HG03432 (cell line): ENCODE results near the gene PCDH9.
"Not testable (repeated sequence)": the region's sequence is repeated elsewhere in the genome, so short reads cannot be mapped to it uniquely, and the experiment has no call there.

Experiments used
- ATAC-seq: cut with Tn5 transposase; IDR thresholded peaks from one replicate; pipeline ENCODE4 v1.9.1; 2021; ENCODE audit warnings: mild to moderate bottlenecking, moderate library complexity; ENCODE audit not compliant: unreplicated experiment

The PCDH9 gene

GRCh38 chr13:67133476-67133875 is 96.7 kb downstream of the PCDH9 start:
- no peak for ATAC-seq

DNA sequence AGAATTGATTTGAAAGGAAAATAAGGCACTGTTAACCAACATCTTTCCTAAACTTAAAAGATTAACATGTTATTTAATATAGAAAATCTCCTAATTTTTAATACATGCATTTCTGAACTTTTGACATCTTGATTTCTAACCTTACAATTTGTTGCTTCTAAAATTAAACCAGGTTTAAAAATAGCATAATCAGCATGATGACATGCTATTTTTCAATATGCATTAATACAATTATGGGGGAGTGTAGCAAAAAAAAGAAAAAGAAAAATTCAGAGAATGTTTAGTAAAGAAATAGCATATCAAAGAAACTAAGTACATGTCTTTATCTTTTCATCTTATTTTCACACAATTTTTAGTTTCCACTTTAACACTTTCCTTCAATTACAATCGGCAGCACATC is 98.7 kb downstream of the PCDH9 start:
- ATAC-seq: no peak

GRCh38 chr13:67130444-67130843 is 99.7 kb downstream of the PCDH9 start:
- ATAC-seq: no peak

DNA sequence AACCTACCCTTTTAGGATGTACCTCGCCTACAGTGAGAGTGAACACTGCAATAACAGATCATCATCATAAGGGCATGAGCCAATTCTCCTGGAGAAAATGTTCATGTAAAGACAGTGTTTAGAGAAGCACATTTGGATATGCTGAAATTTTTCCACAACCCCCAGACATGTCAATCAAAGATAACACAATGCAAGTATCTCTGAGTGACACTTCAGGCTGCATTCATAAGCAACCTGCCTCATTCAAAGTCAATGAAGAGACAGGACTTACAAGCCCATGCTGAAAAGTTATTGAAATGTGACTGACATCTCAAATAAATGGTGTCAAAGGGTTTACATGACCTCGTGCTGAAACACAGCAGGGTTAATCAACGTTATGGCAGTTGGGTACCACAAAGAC is 102.0 kb downstream of the PCDH9 start:
- no peak for ATAC-seq

- no peak for ATAC-seq
These were observed 104.5 kb downstream of the PCDH9 start for GRCh38 chr13:67125681-67126080.

GRCh38 chr13:67123165-67123564 is 107.0 kb downstream of the PCDH9 start:
- no peak for ATAC-seq

- no peak for ATAC-seq
These were observed 107.9 kb downstream of the PCDH9 start for GRCh38 chr13:67122251-67122650.

DNA sequence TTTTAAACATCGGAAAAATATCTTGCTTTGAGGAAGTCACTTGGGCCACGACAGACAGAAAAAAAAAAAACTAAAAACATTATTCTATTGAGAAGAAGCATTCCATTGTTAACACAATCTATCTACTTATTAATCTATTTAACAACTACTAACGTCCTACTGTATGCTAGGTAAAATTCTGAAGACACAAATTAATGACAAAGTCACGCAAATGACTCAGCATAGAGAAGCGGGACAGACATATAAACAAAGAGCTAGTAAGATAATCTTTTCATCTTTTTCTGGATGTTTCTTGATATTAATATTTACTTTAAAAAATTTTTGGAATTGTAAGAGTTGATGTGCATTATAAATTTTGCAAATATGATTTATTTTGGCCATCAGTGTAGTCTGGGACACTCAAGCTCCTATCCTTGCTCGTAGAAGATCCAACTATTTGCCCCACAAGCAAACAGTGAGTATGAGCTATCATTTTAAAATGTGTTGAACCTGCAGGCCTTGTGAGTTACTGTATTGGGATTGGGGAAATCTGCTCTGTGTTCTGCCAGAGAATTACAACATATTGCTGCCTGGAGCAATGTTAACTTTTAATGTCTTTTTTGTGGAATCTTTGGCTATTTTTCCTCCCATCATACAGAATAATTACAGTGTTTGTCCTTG is 109.1 kb downstream of the PCDH9 start:
- ATAC-seq: no peak

DNA sequence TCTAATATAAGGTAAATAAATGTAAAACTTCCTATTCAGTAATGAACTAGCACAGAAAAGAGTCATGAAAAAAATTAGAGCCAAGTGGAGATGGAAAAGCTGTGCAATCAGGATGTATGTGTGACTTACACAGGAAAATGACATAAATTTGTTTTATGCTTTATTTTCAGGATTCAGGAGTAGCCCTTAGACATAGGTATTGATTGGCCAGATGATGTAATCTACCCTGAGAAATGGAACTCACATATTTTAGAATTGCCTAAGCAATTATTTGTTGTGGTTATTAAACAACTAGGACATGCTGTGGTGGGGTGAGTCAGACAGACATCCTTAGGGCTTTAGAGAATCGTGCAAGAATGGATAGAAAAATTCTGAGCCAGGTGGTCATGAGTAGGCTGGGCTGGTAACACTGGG is 110.6 kb downstream of the PCDH9 start:
- no peak for ATAC-seq

GRCh38 chr13:67118277-67118676 is 111.9 kb downstream of the PCDH9 start:
- ATAC-seq: no peak

DNA sequence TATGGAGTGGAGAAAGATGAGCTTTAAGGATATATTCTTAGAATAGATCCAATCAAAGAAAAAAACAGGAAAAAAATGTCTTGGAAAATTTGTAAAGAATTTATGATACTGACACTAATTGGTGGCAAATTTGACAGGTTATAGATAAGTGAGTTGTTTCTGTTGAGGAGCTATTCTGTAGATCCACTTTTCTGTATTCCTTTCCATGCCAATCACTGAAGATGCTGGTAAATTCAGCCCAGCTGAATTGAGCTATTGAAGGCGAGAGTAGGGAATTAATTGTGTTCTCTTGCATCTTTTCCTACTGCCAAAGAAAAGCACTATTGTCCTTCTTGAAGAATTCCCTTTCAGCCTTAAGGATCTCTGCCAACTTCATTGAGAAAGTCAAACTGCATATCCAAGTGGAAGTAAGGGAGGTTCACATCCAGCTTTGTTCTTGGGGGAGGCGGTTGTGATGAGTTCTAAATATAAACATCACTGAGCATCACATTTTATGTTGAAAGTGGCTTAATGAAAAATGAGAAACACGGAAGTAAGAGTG is 113.1 kb downstream of the PCDH9 start:
- no peak for ATAC-seq

DNA sequence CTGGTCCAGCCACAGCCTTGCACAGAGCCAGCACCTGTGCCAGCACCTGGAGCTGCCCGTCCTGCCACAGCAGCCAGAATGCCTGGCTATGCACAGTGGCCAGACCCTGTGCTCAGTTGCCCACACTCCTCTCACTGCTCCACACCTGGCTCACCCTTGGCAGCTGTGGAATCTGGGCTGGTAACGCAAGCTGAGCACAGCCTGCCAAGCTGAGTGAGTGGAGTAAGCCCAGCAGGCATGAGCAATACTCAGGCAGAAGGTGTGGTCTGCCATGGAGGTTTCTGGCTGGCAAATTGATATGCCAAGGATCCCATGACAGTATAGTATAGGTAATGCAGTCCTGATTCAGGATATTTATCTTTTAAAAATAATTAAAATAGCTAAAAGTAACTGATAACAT is 122.2 kb downstream of the PCDH9 start:
- ATAC-seq: no peak

DNA sequence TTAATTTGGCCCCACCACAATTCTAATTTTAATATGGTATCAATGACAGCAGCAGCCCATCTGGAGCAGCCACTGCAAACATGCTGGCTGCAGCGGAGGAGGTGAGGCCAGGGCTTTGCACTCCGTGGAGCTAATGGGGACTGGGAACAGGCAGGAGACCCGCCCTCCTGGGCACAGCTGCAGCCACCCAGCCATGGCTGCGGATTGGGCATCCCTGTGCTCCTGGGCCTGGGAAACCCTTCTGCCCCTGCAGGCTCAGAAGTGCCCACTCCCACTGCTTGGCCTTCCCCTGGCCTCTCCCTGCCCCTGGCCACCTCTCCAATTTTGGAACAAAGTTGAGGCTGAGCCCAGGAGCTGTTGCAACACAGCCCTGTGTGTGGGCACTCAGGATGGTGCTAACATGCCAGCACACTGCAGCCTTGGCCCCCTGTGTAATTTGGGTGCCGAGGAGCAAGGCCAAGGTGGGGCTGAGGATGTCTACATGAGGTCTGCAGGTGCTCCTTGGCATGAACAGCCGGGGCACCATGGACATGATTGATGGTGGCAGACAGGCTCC is 123.6 kb downstream of the PCDH9 start:
- no peak for ATAC-seq

DNA sequence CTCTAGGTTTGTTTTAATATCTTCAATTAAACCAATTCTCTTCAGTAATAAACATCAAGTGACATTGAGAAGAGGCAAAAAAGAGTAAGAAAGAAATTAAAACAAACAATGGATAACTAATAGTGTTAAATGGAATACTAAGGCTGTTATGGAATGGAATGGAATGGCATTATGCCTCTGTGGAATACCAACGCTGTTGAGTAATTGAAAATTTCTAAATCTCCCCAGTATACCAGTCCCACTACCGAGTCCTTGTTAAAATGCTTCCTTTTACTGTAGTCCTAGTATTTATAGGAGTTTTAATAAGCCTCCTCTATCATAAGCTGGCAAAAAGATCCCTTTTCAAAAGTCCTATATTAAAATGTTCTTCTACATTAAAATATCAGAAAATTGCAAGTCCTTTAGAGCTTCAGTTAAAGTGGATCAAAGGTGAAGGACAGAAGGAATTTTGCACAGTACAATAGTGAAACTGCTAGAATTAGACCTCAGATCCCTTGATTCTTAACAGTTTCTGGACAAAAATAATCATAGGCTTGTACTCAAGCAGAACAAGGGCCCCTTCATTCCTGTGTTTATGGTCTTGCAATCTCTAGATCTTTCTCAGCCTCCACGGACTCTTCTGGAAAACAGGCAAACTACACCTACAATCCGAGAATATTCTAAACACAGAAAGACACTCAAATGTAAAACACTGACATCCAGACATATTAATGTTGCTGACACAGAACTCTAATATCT is 128.2 kb downstream of the PCDH9 start:
- ATAC-seq: no peak

DNA sequence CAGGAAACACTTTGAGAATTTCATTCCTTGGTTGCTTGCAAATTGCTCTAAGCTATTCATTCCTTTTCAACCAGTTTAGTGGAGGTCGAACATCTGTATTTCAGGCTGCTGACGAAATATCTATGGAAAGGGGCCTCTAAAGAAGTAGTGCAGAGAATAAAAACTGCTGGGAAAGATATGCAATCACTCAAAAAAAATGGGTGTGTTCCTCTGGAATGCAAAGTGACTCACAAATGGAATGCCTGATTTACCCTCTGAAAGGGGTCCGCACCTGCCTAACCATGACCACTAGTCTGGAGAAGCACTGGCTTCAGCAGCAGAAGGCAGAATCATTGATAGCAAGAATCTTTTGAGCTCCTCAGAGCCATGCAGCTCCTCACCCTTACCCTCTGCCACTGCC is 129.4 kb downstream of the PCDH9 start:
- ATAC-seq: no peak

DNA sequence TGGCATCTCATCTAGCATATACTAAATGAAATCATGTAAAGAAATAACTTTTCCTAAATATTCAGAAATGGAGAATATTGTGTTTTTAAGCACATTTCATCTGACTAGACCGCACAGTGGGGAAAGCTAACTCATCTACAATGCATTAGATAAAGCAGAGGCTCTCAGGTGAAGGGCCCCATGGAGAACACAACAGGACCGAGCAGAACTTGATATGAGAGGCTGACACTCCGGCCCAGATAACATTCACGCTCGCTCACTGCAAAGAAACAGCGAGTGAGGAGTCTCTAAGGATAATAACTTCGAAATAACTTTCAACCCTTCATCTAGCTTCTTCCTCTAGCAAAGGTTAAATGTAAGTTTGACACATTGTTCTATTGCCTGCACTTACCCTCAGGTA is 130.6 kb downstream of the PCDH9 start:
- no peak for ATAC-seq

DNA sequence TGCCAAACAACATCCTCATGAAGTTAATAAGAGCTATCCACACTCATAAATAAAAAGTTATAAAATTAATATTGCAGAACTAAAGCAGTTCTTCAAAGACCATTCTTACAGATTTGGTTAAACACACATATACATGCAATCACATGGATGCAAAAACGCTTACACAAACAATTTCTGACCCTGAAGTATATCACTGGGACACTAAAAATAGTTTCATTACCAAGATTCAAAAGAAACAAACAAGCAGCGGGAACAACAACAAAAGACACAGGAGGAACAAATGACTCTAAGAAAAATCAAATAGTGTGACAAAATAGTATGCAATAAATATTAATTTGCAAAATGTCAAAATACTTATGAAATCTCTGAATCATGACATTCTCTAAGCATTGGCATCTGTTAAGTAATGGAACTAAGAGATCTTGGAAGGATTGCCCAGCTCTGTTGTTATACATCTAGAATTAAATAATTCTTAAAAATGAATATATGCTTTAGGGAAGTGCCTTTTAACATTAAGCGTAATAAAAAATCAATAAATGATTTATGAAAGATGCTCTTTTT is 132.2 kb downstream of the PCDH9 start:
- ATAC-seq: no peak

DNA sequence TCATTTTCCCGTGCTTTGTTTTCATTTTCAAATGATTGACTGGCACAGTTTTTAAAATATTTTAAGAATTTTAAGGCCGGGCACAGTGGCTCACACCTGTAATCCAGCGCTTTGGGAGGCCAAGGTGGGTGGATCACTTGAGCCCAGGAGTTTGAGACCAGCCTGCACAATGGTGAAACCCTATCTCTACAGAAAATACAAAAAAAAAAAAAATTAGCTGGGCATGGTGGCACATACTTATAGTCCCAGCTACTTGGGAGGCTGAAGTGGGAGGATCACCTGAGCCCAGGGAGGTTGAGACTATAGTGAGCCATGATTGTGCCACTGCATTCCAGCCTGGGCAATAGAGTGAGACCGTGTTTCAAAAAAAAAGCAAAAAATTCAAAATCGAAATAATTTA is 133.2 kb downstream of the PCDH9 start:
- not testable (repeated sequence) for ATAC-seq

DNA sequence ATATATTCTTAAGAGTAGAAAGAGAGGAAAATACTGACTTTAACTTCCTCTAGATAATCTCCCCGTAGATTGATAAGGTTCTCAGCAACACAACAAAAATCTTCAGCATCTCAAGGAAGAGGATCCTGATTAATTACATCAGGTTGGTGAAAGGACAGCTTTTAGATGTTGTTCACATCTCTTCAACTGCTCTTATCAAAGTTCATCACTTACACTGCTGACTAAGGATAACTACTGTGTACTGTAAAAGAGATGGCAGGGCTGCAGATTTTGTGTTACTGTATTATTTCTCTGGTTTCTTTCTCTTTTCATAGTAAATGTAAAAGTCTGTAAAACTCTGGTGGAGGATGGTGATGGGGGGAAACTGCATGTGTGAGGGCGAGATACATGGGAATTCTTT is 133.7 kb downstream of the PCDH9 start:
- no peak for ATAC-seq

DNA sequence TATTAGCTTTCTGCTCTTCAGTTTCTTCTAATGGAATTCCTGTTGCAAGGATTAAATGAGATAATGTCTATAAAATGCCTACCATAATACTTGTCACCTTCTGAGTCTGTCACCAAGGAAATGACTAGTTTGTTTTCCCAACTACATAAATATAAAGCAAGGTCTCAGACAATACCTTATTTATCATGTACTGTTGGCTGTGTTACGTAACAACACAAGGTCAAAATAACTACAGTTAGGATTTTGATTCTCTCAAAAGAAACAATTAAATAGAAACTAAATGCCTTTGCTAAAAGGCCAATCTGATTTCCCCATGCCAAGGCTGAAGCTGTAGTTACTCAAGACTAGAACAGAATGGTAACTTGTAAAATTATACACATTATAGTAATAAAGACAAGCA is 134.5 kb downstream of the PCDH9 start:
- ATAC-seq: no peak

- no peak for ATAC-seq
These were observed 135.2 kb downstream of the PCDH9 start for GRCh38 chr13:67094952-67095351.

DNA sequence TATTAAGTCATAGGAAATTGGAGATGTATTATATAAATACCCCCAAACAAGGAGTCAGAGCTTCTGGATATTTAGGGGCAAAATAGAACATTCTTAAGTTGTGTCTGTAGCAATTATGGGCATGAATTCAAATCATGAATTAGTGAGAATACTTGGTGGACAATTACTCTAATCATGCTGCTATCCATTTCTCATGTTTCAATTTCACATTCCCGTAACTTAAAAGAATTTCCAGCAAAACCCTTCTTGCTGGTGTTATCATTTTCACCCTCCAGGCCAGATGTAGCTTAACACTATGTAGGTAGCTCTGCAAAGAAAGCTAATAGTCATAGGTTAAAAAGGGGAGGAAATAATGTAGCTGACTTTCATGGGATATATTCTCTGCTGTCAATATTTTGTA is 136.1 kb downstream of the PCDH9 start:
- no peak for ATAC-seq
